ENCODE results near the gene POU3F2.

The POU3F2 gene

GRCh38 chr6:98885330-98885729 is 51.0 kb downstream of the POU3F2 start:
- DNase-seq = no peak

GRCh38 chr6:98887650-98888049 is 53.3 kb downstream of the POU3F2 start:
- in situ Hi-C loops (cut with HindIII; ENCODE audit: low pct_ligation_motif_present, low pct_unique_long_range_greater_than_20kb, low sequenced_read_pairs) = no loop called here
- no peak for DNase-seq

More at GRCh38 chr6:98885330-98885729, 51.0 kb downstream of the POU3F2 start:
- in situ Hi-C loops (cut with HindIII; ENCODE audit: low pct_ligation_motif_present, low pct_unique_long_range_greater_than_20kb, low sequenced_read_pairs) = no loop called here
